Measurements from ENCODE around the gene CCDC197. TPM values are rescaled to one million over a fixed set of nuclear protein-coding genes. Genes with fewer than 3 reads are reported as not detected.

Gene CCDC197
- total and polyA plus RNA-seq, 9 of the 15 experiments (the other 6 are each of a cell fraction or from before 2014, with no cell fraction given): not detected

GRCh38 chr14:93963692-93964091 lies 33.4 kb upstream of the CCDC197 start:
- Histone ChIP-seq H2AFZ (ENCODE audit: low read depth, low read length) (no peak overlapping the region), H3K27me3 (ENCODE audit: control insufficient read depth in 2 of 2, insufficient read depth in 2 of 2, low read length in 2 of 2) (peaks cover 0 to 3% of the 10 kb centered on the region in 2 experiments; a peak in 2 of 5 replicates), H3K9me3 (replicated peaks; ENCODE audit: control insufficient read depth, insufficient read depth, low read depth, low read length) (no peaks in the 10 kb centered on the region), H4K20me1 (replicated peaks; ENCODE audit: control insufficient read depth, insufficient read depth, low read length) (no peaks in the 10 kb centered on the region), H3K4me1 (replicated peaks in 1 of 2; ENCODE audit: control insufficient read depth in 2 of 2, insufficient read depth in 2 of 2, low read length in 2 of 2) (peaks cover 0 to 8% of the 10 kb centered on the region in 2 experiments; a peak in 1 of 5 replicates), H3K9me1 (ENCODE audit: control insufficient read depth, insufficient read depth, low read length) (no peaks in the 10 kb centered on the region), H3K79me2 (ENCODE audit: control insufficient read depth, insufficient read depth, low read length) (no peaks in the 10 kb centered on the region), H3K27ac (ENCODE audit: extremely low read depth, low read depth, low read length) (no peak overlapping the region), H3K9ac (ENCODE audit: insufficient read depth in 1 of 2, low read depth in 2 of 2, low read length in 2 of 2) (no peak overlapping the region), H3K4me2 (ENCODE audit: insufficient read depth, low read length) (no peak overlapping the region), H3K36me3 (ENCODE audit: control insufficient read depth, insufficient read depth, low read length) (no peaks in the 10 kb centered on the region), H3K4me3 (no peak overlapping the region)
- intact Hi-C loops (cut with micrococcal nuclease) (no loop called here), in situ Hi-C loops (cut with MboI) (no loop called here)
- CTCF ChIA-PET (ENCODE audit: low intra/inter-chr PET ratio): no interaction called here
- WGBS (ENCODE audit: insufficient coverage, low coverage, missing lambda C conversion rate): 4% methylated on average over 4 of the region's 4 CpGs
- POLR2A ChIA-PET: interaction anchor here (0.7 kb wide), 1 partner anchor 265 kb away, joined by 3 read pairs; no protein-coding TSS in a partner anchor
- no TSS peak for BruUV-seq (replicated peaks)
- TF ChIP-seq ESRRB (CRISPR knock-in tag; IDR thresholded peaks at IDR 0.05; ENCODE audit: borderline replicate concordance): no peak
- TF ChIP-seq ZNF431 (CRISPR knock-in tag; IDR thresholded peaks at IDR 0.05): no peak
- no peak for TF ChIP-seq ZNF57 (CRISPR knock-in tag; IDR thresholded peaks at IDR 0.05)
- TF ChIP-seq ZBTB33 (CRISPR knock-in tag; IDR thresholded peaks at IDR 0.05): no peak
- TF ChIP-seq TCF15 (CRISPR knock-in tag; IDR thresholded peaks at IDR 0.05): no peak
- no peak for TF ChIP-seq BMI1 (IDR thresholded peaks at IDR 0.05; ENCODE audit: low read length)
- ATAC-seq (no peak), DNase-seq (ENCODE audit: extremely low read depth in 1 of 4, low spot score in 3 of 4) (no peak), FAIRE-seq (no peak)
